Smooth muscle cell of the brain vasculature (primary cell): Measurements from ENCODE around the gene STT3B.
A peak's percentile ranks its signal among the peaks of the same experiment; 100 is the strongest.
"Not testable (repeated sequence)": the region's sequence is repeated elsewhere in the genome, so short reads cannot be mapped to it uniquely, and the experiment has no call there.

Source experiments
- DNase-seq: peaks from one replicate; pipeline ENCODE4 v3.0.0-alpha.2; 2012; ENCODE audit warnings: low read depth, low spot score

Gene STT3B

DNA sequence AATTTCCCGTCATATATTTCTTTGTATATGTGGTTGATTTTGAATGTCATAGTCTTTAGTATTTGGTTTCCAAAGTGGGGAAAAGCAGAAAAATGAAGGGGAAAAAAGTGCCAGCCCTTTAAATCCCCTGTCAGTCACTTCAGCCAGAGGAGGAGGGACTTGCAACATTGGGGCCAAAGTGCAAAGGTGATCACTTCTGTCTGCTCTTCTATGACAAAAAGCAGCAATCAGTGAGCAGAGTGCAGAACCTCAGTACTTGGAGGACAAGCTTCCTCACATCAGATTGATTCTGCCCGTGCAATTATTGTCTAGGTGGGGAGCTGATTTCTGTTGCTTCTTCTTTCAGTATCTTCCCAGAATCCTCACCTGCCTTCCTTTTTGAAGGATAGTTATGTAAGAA, 60.0 kb downstream of the STT3B start:
- DNase-seq, result no peak

- DNase-seq, result no peak
These were observed 63.5 kb downstream of the STT3B start for GRCh38 chr3:31596176-31596575.

- no peak for DNase-seq
These were observed 67.7 kb downstream of the STT3B start for GRCh38 chr3:31600431-31600830.

DNA sequence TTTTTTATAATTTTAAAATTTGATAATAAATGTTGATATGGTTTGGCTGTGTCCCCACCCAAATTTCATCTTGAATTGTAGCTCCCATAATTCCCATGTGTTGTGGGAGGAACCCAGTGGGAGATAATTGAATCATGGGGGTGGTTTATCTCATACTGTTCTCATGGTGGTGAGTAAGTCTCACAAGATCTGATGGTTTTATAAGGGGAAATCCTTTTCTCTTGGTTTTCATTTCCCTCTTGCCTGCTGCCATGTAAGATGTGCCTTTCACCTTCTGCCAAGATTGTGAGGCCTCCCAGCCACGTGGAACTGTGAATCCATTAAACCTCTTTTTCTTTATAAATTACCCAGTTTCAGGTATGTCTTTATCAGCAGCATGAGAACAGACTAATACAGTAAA, 72.6 kb downstream of the STT3B start:
- not testable (repeated sequence) for DNase-seq

- DNase-seq, result no peak
These were observed 73.7 kb downstream of the STT3B start for GRCh38 chr3:31606453-31606852.

- peak; percentile 17 for DNase-seq
These were observed 78.1 kb downstream of the STT3B start for GRCh38 chr3:31610700-31611275.

DNA sequence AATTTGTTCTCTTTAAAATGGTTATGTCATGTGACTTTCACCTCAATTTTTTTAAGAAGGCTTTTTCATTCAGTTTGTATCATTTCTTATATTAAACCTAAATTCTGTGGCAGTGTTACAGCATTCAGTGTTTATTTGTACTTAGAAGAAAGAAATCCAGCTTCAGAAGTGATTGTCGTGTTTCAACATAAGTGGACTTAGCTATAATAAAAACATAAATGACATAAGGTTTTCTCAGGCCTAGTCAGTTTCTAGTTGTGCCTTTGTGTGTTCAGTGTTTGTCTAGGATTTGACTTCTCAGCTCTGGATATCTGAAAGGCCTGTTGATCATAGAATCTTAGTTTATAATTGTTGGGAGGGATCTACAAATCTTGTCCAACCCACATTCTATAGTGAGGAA, 80.5 kb downstream of the STT3B start:
- no peak for DNase-seq

- DNase-seq, result no peak
These were observed 80.9 kb downstream of the STT3B start for GRCh38 chr3:31613654-31614053.

- no peak for DNase-seq
These were observed 81.6 kb downstream of the STT3B start for GRCh38 chr3:31614162-31614921.

- DNase-seq, result no peak
These were observed 82.5 kb downstream of the STT3B start for GRCh38 chr3:31615071-31615875.

DNA sequence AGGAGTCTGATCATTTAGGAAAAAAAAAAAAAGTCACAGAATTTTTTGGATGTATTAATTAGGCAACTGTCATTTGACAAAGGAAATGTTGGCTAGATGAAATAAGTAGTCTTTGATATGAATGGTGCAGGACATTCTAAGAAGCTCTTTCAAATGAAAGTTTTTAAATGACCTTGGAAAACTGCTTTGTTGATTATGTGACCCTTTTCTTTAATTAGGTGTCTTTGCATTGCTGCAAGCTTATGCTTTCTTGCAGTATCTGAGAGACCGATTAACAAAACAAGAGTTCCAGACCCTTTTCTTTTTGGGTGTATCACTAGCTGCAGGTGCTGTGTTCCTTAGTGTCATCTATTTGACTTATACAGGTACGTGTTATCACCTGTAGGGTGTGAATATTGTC, 84.0 kb downstream of the STT3B start:
- DNase-seq, result no peak

- no peak for DNase-seq
These were observed 87.9 kb downstream of the STT3B start for GRCh38 chr3:31620656-31621055.

DNA sequence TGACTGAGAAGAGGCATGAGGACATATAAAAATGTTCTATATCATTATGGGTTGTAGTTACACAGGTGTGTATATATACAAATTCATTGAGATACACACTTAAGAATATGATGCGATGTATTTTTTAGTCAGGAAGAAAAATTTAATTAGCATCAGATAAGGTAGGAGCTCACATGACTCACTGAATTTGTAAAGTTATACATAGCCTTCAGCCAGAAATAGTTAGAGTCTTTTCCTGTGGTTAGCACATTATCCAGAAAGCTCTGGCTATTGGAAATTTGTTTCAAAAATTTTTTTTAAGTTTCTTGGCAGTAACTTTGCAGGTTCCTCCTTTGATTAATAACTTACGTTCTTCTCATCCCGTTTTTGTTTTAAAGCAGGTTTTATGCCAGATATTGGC, 88.6 kb downstream of the STT3B start:
- DNase-seq, result no peak

DNA sequence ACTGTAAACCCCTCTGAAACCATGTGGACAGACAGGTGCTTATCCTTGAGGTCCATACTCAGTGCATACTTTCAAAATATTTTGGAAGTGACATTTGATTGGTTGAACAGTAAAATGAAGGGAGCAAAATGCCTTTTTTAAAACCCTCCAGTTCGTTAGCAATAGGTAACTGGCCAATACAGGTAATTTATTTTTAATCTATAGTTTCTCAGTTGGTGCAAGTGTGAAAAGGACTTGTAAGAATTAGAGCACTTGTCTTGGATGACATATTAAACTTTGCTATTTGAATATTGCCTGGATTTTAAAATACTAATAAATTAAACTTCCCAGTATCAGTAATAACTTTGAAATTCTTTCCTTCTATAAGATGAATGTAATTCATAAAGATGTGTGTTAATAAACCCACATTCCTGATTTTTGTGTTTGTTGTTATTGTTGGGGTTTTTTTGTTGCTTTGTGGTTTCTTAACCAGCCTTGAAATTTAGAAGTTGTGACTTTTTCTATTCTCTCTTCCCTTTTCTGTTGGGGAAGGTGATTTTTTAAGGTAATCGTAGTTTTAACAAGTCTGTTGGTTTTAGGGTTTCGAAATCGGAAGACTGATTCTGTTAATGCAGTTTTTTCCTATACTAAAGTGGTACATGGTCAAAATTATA, 90.0 kb downstream of the STT3B start:
- DNase-seq, result no peak

DNA sequence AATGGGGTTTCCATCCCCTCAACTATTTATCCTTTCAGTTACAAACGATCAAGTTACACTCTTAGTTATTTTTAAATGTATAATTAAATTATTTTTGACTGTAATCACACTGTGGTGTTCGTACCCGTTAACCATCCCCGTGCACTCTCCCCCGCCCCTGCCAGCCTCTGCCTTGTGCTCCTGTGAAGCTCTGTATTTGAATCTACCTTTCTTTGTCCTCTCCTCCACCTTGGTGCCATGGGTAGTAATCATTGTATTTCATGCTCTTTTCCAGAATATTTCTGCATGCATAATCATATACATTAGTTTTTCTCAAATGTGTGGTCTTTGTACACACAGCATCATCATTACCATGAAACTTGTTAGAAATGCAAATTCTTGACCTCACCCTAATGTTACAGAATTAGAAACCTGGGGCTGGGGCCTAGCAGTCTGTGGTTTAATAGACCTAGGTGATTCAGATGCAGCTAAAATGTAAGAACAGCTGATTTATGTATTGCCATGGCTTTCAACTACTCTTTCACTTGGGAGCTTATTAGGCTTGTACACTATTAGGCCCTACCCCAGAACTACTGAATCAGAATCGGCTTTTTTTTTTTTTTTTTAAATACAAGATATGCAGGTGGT, 91.5 kb downstream of the STT3B start:
- no peak for DNase-seq

GRCh38 chr3:31625358-31625757, 92.6 kb downstream of the STT3B start:
- DNase-seq, result no peak

DNA sequence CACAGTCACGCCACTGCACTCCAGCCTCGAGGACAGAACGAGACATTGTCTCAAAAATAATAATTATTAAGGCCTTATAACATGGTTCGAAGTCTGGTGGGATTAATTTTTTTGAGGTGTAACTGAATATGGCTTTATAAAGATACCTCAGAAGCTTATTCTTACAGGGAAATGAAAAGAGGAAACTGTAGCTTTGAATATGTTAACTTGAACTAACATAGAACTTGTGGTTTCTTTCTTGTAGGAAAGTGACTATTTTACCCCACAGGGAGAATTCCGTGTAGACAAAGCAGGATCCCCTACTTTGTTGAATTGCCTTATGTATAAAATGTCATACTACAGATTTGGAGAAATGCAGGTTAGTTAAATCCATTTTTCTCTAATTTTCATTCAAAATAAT, 96.3 kb downstream of the STT3B start:
- no peak for DNase-seq

GRCh38 chr3:31634476-31634875, 101.8 kb downstream of the STT3B start:
- peak; percentile 10 for DNase-seq

DNA sequence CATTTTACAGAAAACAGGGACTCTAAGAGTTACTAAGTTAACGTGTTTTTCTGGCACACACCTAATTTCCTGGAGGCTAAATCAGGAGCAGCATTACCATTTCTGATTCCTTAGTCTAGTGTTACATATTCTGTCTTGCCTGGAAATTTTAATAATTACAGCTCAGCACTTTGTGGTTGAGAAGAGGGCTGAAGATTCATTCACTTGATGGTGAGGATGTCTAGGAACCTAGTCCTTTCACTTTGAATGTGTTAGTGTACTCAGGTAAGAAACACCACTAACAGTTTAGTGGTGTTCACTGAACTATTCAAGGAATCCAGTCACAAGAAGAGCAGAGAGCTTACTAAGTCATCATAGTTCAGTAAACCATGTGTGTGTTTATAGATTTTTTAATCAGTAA, 102.8 kb downstream of the STT3B start:
- no peak for DNase-seq

DNA sequence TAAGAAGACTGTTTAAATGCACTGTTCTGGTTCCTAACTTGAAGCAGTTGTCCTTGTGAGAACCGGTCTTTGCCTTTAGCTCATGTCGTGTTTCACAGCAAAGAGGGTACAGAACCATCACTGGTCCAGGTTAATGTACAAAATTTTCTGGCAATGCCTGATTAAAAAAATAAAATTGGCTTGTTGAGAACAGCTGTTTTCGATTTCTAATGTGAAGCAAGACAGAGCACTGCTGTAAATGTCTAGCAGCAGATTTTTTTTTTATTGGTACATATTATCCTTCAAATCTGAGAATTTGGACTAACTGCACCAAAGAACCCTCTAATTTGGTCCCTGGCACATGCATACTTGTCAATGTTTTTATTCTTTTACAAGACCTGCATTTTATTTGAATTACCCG, 103.3 kb downstream of the STT3B start:
- no peak for DNase-seq

GRCh38 chr3:31636694-31637442, 104.1 kb downstream of the STT3B start:
- DNase-seq, result no peak
